Measurements from ENCODE around the gene ZNF614. TPM values are rescaled to one million over a fixed set of nuclear protein-coding genes. Genes with fewer than 3 reads are reported as not detected.
A peak's percentile ranks its signal among the peaks of the same experiment; 100 is the strongest.

Gene ZNF614
- total and polyA plus RNA-seq, 2 of the 13 experiments (the other 11 are each of a cell fraction or from before 2014, with no cell fraction given), result 13.0 to 22.8 TPM

DNA sequence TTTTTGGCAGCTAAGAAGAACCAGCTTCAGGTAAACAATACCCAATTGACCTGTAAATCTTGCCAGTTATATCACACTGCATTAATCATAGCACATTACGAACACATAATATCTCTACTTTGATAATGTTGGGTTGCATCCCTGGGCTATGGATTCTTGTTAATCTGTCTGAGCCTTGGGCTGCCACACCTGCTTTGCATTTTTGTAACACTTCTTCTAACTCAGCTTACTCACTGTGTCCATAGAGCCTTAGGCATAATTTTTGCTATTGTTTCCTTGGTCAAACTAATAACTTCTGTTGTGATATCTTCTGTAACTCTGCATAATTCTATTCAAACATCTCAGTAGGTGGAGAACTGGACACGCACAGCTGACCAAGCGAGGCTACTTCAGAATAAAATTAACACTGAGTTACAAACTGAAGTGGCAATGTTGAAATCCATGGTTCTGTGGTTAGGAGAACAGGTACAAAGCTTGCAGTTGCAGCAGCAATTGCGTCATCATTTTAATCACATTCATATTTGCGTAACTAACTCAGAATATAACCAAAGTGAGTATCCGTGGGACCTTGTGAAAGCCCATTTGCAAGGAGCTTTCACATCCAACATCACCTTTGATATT is 48.0 kb downstream of the ZNF614 start:
- H3K79me2 ChIP-seq (ENCODE audit: insufficient read depth, low read length), result peaks cover 26% of the 10 kb centered on the region

GRCh38 chr19:51978882-51979281 is 49.3 kb downstream of the ZNF614 start:
- Histone ChIP-seq H3K4me3 (replicated peaks in 1 of 3; ENCODE audit: insufficient read depth in 1 of 3, low read depth in 2 of 3, low read length in 3 of 3) (no peak overlapping the region), H3K79me2 (ENCODE audit: insufficient read depth, low read length) (peaks cover 15% of the 10 kb centered on the region), H4K20me1 (ENCODE audit: insufficient read depth, low read length) (no peaks in the 10 kb centered on the region), H3K9ac (ENCODE audit: insufficient read depth, low read depth, low read length) (no peak overlapping the region), H3K27me3 (ENCODE audit: control insufficient read depth in 1 of 2, insufficient read depth in 2 of 2, low read length in 2 of 2) (no peaks in the 10 kb centered on the region), H3K4me2 (ENCODE audit: low read depth, low read length) (no peak overlapping the region), H3K9me3 (ENCODE audit: low read length) (peaks cover 61% of the 10 kb centered on the region), H3K4me1 (ENCODE audit: insufficient read depth, low read length) (no peaks in the 10 kb centered on the region), H2AFZ (ENCODE audit: low read length) (no peak overlapping the region), H3K27ac (ENCODE audit: extremely low read length, insufficient read depth, low read length) (no peak overlapping the region), H3K36me3 (replicated peaks in 1 of 2; ENCODE audit: control insufficient read depth in 1 of 2, insufficient read depth in 2 of 2, low read length in 2 of 2) (peaks cover 0 to 12% of the 10 kb centered on the region in 2 experiments; a peak in 3 of 5 replicates)
- ChIA-PET CTCF (ENCODE audit: low intra/inter-chr PET ratio, low total read pairs) (no interaction called here), POLR2A (no interaction called here)
- WGBS (ENCODE audit: low lambda C conversion rate), result 98% methylated on average over 3 of the region's 4 CpGs
- TF ChIP-seq, protein P1, sequence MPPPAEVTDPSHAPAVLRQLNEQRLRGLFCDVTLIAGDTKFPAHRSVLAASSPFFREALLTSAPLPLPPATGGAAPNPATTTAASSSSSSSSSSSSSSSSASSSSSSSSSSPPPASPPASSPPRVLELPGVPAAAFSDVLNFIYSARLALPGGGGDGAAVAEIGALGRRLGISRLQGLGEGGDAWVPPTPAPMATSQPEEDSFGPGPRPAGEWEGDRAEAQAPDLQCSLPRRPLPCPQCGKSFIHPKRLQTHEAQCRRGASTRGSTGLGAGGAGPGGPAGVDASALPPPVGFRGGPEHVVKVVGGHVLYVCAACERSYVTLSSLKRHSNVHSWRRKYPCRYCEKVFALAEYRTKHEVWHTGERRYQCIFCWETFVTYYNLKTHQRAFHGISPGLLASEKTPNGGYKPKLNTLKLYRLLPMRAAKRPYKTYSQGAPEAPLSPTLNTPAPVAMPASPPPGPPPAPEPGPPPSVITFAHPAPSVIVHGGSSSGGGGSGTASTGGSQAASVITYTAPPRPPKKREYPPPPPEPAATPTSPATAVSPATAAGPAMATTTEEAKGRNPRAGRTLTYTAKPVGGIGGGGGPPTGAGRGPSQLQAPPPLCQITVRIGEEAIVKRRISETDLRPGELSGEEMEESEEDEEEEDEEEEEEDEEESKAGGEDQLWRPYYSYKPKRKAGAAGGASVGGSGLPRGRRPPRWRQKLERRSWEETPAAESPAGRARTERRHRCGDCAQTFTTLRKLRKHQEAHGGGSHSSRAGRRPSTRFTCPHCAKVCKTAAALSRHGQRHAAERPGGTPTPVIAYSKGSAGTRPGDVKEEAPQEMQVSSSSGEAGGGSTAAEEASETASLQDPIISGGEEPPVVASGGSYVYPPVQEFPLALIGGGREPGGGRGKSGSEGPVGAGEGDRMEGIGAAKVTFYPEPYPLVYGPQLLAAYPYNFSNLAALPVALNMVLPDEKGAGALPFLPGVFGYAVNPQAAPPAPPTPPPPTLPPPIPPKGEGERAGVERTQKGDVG (CRISPR knock-in tag; IDR thresholded peaks at IDR 0.05; ENCODE audit: borderline replicate concordance), result no peak
- TF ChIP-seq ZBTB7A (CRISPR knock-in tag; IDR thresholded peaks at IDR 0.05), result no peak
- TF ChIP-seq, protein P2, sequence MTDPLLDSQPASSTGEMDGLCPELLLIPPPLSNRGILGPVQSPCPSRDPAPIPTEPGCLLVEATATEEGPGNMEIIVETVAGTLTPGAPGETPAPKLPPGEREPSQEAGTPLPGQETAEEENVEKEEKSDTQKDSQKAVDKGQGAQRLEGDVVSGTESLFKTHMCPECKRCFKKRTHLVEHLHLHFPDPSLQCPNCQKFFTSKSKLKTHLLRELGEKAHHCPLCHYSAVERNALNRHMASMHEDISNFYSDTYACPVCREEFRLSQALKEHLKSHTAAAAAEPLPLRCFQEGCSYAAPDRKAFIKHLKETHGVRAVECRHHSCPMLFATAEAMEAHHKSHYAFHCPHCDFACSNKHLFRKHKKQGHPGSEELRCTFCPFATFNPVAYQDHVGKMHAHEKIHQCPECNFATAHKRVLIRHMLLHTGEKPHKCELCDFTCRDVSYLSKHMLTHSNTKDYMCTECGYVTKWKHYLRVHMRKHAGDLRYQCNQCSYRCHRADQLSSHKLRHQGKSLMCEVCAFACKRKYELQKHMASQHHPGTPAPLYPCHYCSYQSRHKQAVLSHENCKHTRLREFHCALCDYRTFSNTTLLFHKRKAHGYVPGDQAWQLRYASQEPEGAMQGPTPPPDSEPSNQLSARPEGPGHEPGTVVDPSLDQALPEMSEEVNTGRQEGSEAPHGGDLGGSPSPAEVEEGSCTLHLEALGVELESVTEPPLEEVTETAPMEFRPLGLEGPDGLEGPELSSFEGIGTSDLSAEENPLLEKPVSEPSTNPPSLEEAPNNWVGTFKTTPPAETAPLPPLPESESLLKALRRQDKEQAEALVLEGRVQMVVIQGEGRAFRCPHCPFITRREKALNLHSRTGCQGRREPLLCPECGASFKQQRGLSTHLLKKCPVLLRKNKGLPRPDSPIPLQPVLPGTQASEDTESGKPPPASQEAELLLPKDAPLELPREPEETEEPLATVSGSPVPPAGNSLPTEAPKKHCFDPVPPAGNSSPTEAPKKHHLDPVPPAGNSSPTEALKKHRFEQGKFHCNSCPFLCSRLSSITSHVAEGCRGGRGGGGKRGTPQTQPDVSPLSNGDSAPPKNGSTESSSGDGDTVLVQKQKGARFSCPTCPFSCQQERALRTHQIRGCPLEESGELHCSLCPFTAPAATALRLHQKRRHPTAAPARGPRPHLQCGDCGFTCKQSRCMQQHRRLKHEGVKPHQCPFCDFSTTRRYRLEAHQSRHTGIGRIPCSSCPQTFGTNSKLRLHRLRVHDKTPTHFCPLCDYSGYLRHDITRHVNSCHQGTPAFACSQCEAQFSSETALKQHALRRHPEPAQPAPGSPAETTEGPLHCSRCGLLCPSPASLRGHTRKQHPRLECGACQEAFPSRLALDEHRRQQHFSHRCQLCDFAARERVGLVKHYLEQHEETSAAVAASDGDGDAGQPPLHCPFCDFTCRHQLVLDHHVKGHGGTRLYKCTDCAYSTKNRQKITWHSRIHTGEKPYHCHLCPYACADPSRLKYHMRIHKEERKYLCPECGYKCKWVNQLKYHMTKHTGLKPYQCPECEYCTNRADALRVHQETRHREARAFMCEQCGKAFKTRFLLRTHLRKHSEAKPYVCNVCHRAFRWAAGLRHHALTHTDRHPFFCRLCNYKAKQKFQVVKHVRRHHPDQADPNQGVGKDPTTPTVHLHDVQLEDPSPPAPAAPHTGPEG (CRISPR knock-in tag; IDR thresholded peaks at IDR 0.05), result no peak
- no peak for TF ChIP-seq SP2 (CRISPR knock-in tag; IDR thresholded peaks at IDR 0.05)
- TF ChIP-seq ZNF451 (CRISPR knock-in tag; IDR thresholded peaks at IDR 0.05), result no peak
- intact Hi-C loops (cut with micrococcal nuclease; ENCODE audit: unreplicated experiment), result no loop called here
- ATAC-seq (no peak), FAIRE-seq (no peak), DNase-seq (ENCODE audit: low spot score) (no peak)
- in situ Hi-C loops (cut with HindIII; ENCODE audit: extremely low pct_ligation_motif_present, low pct_unique_long_range_greater_than_20kb), result no loop called here
- no TSS peak for BruUV-seq (replicated peaks)

More for the DNA sequence above, 48.0 kb downstream of the ZNF614 start:
- H2AFZ ChIP-seq (ENCODE audit: low read length), result no peak overlapping the region
- intact Hi-C loops (cut with micrococcal nuclease; ENCODE audit: unreplicated experiment), result no loop called here
- no peak for DNase-seq (ENCODE audit: low spot score)
- H3K9ac ChIP-seq (ENCODE audit: insufficient read depth, low read depth, low read length), result no peak overlapping the region
- ChIA-PET POLR2A (no interaction called here), CTCF (ENCODE audit: low intra/inter-chr PET ratio, low total read pairs) (no interaction called here)
- peaks cover 49% of the 10 kb centered on the region; the same call in 1 of the 2 replicates for H3K9me3 ChIP-seq (ENCODE audit: low read length)
- FAIRE-seq, result no peak
- peaks cover 0 to 4% of the 10 kb centered on the region in 2 experiments; a peak in 1 of 5 replicates for H3K36me3 ChIP-seq (replicated peaks in 1 of 2; ENCODE audit: control insufficient read depth in 1 of 2, insufficient read depth in 2 of 2, low read length in 2 of 2)
- WGBS (ENCODE audit: low lambda C conversion rate), result 91% methylated on average over 6 of the region's 6 CpGs
- BruUV-seq (replicated peaks), result no TSS peak
- peaks cover 1% of the 10 kb centered on the region; the same call in 1 of the 2 replicates for H3K4me1 ChIP-seq (ENCODE audit: insufficient read depth, low read length)
- no peak overlapping the region for H3K4me3 ChIP-seq (replicated peaks in 1 of 3; ENCODE audit: insufficient read depth in 1 of 3, low read depth in 2 of 3, low read length in 3 of 3)
- H3K4me2 ChIP-seq (ENCODE audit: low read depth, low read length), result no peak overlapping the region
- ATAC-seq, result no peak
- no peaks in the 10 kb centered on the region for H3K27me3 ChIP-seq (ENCODE audit: control insufficient read depth in 1 of 2, insufficient read depth in 2 of 2, low read length in 2 of 2)
- H4K20me1 ChIP-seq (ENCODE audit: insufficient read depth, low read length), result no peaks in the 10 kb centered on the region
- TF ChIP-seq CEBPB (IDR thresholded peaks at IDR 0.05; ENCODE audit: borderline replicate concordance, low read depth, low read length), result peak; percentile 82
- peak; percentile 60 for TF ChIP-seq CEBPG (CRISPR knock-in tag; IDR thresholded peaks at IDR 0.05)
- no peak for TF ChIP-seq ATF7 (IDR thresholded peaks at IDR 0.05)
- TF ChIP-seq ATF7 (CRISPR knock-in tag; IDR thresholded peaks at IDR 0.05), result no peak
- no peak overlapping the region for H3K27ac ChIP-seq (ENCODE audit: extremely low read length, insufficient read depth, low read length)
- in situ Hi-C loops (cut with HindIII; ENCODE audit: extremely low pct_ligation_motif_present, low pct_unique_long_range_greater_than_20kb), result no loop called here

All from HepG2 (cell line).